ENCODE measurements around the gene MEGF6. TPM values are rescaled to one million over a fixed set of nuclear protein-coding genes. Genes with fewer than 3 reads are reported as not detected.

MEGF6 gene
- total RNA-seq, 2 donors from 2014 or later = 67.3 to 82.5 TPM

- no peak for TF ChIP-seq POLR2A (IDR thresholded peaks at IDR 0.05)
- TF ChIP-seq, protein P1, sequence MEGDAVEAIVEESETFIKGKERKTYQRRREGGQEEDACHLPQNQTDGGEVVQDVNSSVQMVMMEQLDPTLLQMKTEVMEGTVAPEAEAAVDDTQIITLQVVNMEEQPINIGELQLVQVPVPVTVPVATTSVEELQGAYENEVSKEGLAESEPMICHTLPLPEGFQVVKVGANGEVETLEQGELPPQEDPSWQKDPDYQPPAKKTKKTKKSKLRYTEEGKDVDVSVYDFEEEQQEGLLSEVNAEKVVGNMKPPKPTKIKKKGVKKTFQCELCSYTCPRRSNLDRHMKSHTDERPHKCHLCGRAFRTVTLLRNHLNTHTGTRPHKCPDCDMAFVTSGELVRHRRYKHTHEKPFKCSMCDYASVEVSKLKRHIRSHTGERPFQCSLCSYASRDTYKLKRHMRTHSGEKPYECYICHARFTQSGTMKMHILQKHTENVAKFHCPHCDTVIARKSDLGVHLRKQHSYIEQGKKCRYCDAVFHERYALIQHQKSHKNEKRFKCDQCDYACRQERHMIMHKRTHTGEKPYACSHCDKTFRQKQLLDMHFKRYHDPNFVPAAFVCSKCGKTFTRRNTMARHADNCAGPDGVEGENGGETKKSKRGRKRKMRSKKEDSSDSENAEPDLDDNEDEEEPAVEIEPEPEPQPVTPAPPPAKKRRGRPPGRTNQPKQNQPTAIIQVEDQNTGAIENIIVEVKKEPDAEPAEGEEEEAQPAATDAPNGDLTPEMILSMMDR (IDR thresholded peaks at IDR 0.05) = no peak
- TF ChIP-seq POLR2AphosphoS5 (IDR thresholded peaks at IDR 0.05) = no peak
- peaks cover 15% of the 10 kb centered on the region for H3K4me1 ChIP-seq (replicated peaks)
- H3K27ac ChIP-seq = no peak overlapping the region
- 94% methylated on average over 14 of the region's 14 CpGs for WGBS
- no peaks in the 10 kb centered on the region for H3K9me3 ChIP-seq
- intact Hi-C loops (cut with DNase I) = no loop called here
- H3K27me3 ChIP-seq (replicated peaks; ENCODE audit: insufficient read depth) = no peaks in the 10 kb centered on the region
- no peak overlapping the region for H3K4me3 ChIP-seq
- DNase-seq (ENCODE audit: low spot score) = no peak
- H3K36me3 ChIP-seq = no peaks in the 10 kb centered on the region
These were observed 59.1 kb downstream of the MEGF6 start for GRCh38 chr1:3552176-3552575.

GRCh38 chr1:3551711-3552110 lies 59.6 kb downstream of the MEGF6 start:
- WGBS = 62% methylated on average over 10 of the region's 10 CpGs
- no peak overlapping the region for H3K4me3 ChIP-seq
- no peaks in the 10 kb centered on the region for H3K27me3 ChIP-seq (replicated peaks; ENCODE audit: insufficient read depth)
- TF ChIP-seq, protein P1 (IDR thresholded peaks at IDR 0.05) = peak in 2 of 4 experiments; percentile 7 to 30
- no peak for TF ChIP-seq POLR2A (IDR thresholded peaks at IDR 0.05)
- intact Hi-C loops (cut with DNase I) = no loop called here
- peaks cover 19% of the 10 kb centered on the region for H3K4me1 ChIP-seq (replicated peaks)
- no peak for DNase-seq (ENCODE audit: low spot score)
- H3K27ac ChIP-seq = no peak overlapping the region
- H3K36me3 ChIP-seq = no peaks in the 10 kb centered on the region
- H3K9me3 ChIP-seq = no peaks in the 10 kb centered on the region

DNA sequence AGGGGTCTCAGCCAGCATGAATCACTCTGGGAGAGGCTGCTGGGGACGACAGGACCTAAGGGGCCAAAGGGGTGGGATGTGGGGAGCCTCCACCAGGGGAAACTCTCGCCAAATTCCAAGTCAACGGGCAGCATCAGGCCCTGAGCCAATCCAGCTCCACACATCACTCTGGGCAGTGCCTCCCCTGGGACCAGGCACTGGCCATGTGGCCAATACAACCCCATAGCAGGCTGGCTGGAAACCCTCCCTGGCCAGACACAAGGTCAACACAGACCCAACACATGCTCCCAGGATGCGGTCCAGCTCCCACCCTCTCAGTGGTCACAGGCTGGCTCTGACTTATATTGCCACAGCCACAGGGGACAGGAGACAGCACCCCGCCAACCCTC lies 60.0 kb downstream of the MEGF6 start:
- WGBS = 79% methylated on average over 5 of the region's 5 CpGs
- no peaks in the 10 kb centered on the region for H3K36me3 ChIP-seq
- H3K27me3 ChIP-seq (replicated peaks; ENCODE audit: insufficient read depth) = no peaks in the 10 kb centered on the region
- H3K4me3 ChIP-seq = no peak overlapping the region
- peaks cover 20% of the 10 kb centered on the region for H3K4me1 ChIP-seq (replicated peaks)
- TF ChIP-seq, protein P1 (IDR thresholded peaks at IDR 0.05) = no peak
- TF ChIP-seq POLR2AphosphoS5 (IDR thresholded peaks at IDR 0.05) = no peak
- no peak for TF ChIP-seq POLR2A (IDR thresholded peaks at IDR 0.05)
- no peak for DNase-seq (ENCODE audit: low spot score)
- H3K27ac ChIP-seq = no peak overlapping the region
- intact Hi-C loops (cut with DNase I) = no loop called here
- no peaks in the 10 kb centered on the region for H3K9me3 ChIP-seq

GRCh38 chr1:3550511-3551289 lies 60.6 kb downstream of the MEGF6 start:
- intact Hi-C loops (cut with DNase I) = no loop called here
- H3K4me3 ChIP-seq = no peak overlapping the region
- no peak overlapping the region for H3K27ac ChIP-seq
- no peak for DNase-seq (ENCODE audit: low spot score)
- 67% methylated on average over 25 of the region's 27 CpGs for WGBS
- H3K27me3 ChIP-seq (replicated peaks; ENCODE audit: insufficient read depth) = no peaks in the 10 kb centered on the region
- H3K9me3 ChIP-seq = no peaks in the 10 kb centered on the region
- H3K4me1 ChIP-seq (replicated peaks) = peaks cover 20% of the 10 kb centered on the region
- TF ChIP-seq, protein P1 (IDR thresholded peaks at IDR 0.05) = no peak
- TF ChIP-seq POLR2A (IDR thresholded peaks at IDR 0.05) (no peak), POLR2AphosphoS5 (IDR thresholded peaks at IDR 0.05) (no peak)
- H3K36me3 ChIP-seq = no peaks in the 10 kb centered on the region

DNA sequence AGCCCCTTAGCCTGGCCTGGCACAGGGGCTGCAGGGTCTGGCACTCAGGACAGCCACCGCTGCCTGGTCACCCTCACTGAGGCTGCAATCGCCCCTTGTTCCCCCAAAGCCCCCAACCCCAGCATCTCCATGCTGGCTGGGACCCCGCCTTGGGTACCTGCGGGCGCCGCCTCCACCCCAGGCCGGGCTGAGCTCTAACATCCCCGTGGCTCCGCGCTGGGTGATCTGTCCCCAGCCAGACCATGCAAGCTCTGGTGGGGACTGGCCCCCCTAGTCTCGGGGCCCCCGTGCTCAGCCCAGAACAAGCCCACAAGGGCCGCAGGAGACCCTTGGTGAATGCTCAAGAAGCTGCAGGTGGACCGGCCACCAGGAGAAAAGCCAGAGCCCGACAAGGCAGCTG lies 62.4 kb downstream of the MEGF6 start:
- no peak overlapping the region for H3K4me3 ChIP-seq
- no peaks in the 10 kb centered on the region for H3K9me3 ChIP-seq
- TF ChIP-seq POLR2A (IDR thresholded peaks at IDR 0.05) (no peak), POLR2AphosphoS5 (IDR thresholded peaks at IDR 0.05) (no peak)
- TF ChIP-seq, protein P1 (IDR thresholded peaks at IDR 0.05) = no peak
- intact Hi-C loops (cut with DNase I) = no loop called here
- H3K27me3 ChIP-seq (replicated peaks; ENCODE audit: insufficient read depth) = no peaks in the 10 kb centered on the region
- no peaks in the 10 kb centered on the region for H3K36me3 ChIP-seq
- no peak for DNase-seq (ENCODE audit: low spot score)
- H3K4me1 ChIP-seq (replicated peaks) = peaks cover 20% of the 10 kb centered on the region
- no peak overlapping the region for H3K27ac ChIP-seq
- 91% methylated on average over 4 of the region's 15 CpGs for WGBS
